H1 (cell line): ENCODE measurements around the gene RUSF1. TPM values are rescaled to one million over a fixed set of nuclear protein-coding genes. Genes with fewer than 3 reads are reported as not detected.

ENCODE experiments used
- CTCF ChIA-PET: fragments of 300-600 bp; sonication (Branson Sonifier 250); formaldehyde crosslinking; loops from one replicate; lab custom pipeline; 2021; ENCODE audit not compliant: partially characterized antibody; lab: Charles Lee
- POLR2A ChIA-PET: fragments of 300-600 bp; sonication (Branson Sonifier 250); formaldehyde crosslinking; loops from one replicate; lab custom pipeline; 2021; ENCODE audit warnings: inconsistent platforms; ENCODE audit not compliant: partially characterized antibody; lab: Charles Lee
- DNase-seq, 2 experiments: peaks; one replicate each; pipeline versions ENCODE4 v3.0.0 to v3.0.0-alpha.2; 2010 to 2022; ENCODE audit warnings: low spot score in 2 of 2, low read depth in 1 of 2, mixed read lengths in 1 of 2
- FAIRE-seq: peaks from 2 replicates; lab custom pipeline; 2011; peaks lifted over from hg19 to GRCh38; lab: Jason Lieb, UNC
- H2AFZ ChIP-seq: 2 replicates; pipeline ENCODE4 v1.8.1; 2012; ENCODE audit warnings: low read length, inconsistent platforms
- H2AK5ac ChIP-seq: 2 replicates; pipeline ENCODE4 v1.6.1; 2013; ENCODE audit warnings: low read depth, low read length
- H2BK120ac ChIP-seq: replicated peaks from 2 replicates; pipeline ENCODE3; 2013; ENCODE audit warnings: low read depth, low read length, inconsistent platforms
- H2BK12ac ChIP-seq: 2 replicates; pipeline ENCODE4 v1.6.1; 2013; ENCODE audit warnings: low read depth, low read length
- H2BK15ac ChIP-seq: 2 replicates; pipeline ENCODE4 v1.6.1; 2013; ENCODE audit warnings: low read length
- H2BK20ac ChIP-seq: 2 replicates; pipeline ENCODE4 v1.6.1; 2013; ENCODE audit warnings: low read length
- H2BK5ac ChIP-seq: 2 replicates; pipeline ENCODE4 v1.6.1; 2013; ENCODE audit warnings: low read depth, low read length
- H3K14ac ChIP-seq: 2 replicates; pipeline ENCODE4 v1.6.1; 2013; ENCODE audit warnings: inconsistent platforms; ENCODE audit not compliant: insufficient read length
- H3K18ac ChIP-seq: 2 replicates; pipeline ENCODE4 v1.6.1; 2013; ENCODE audit warnings: low read length; ENCODE audit errors: extremely low read depth
- H3K23ac ChIP-seq: 2 replicates; pipeline ENCODE4 v1.6.1; 2013; ENCODE audit warnings: inconsistent platforms; ENCODE audit not compliant: insufficient read length
- H3K23me2 ChIP-seq: 2 replicates; pipeline ENCODE4 v1.6.1; 2013; ENCODE audit warnings: low read depth, low read length
- H3K27ac ChIP-seq: 2 replicates; pipeline ENCODE4 v1.6.1; 2011; ENCODE audit warnings: low read depth, low read length, inconsistent platforms
- H3K27me3 ChIP-seq, 4 experiments: replicated peaks in 1 of 4; 1 replicate in 1 of 4; 2 replicates in 3 of 4; pipeline versions ENCODE4 v1.6.1 to v1.8.1; 2011 to 2013; ENCODE audit warnings: low read length in 3 of 4, mild to moderate bottlenecking in 3 of 4, inconsistent platforms in 2 of 4, mixed read lengths in 2 of 4, moderate library complexity in 1 of 4; ENCODE audit not compliant: control insufficient read depth in 3 of 4, insufficient read depth in 3 of 4; ENCODE audit errors: extremely low read depth in 1 of 4
- H3K36me3 ChIP-seq, 4 experiments: 2 replicates each; pipeline versions ENCODE4 v1.6.1 to v1.8.1; 2011 to 2013; ENCODE audit warnings: mild to moderate bottlenecking in 4 of 4, low read length in 3 of 4, moderate library complexity in 2 of 4, control low read depth in 1 of 4, inconsistent platforms in 1 of 4; ENCODE audit not compliant: insufficient read depth in 4 of 4, control insufficient read depth in 2 of 4
- H3K4ac ChIP-seq: replicated peaks from 2 replicates; pipeline ENCODE3; 2013; ENCODE audit warnings: low read length, low read depth, mixed read lengths, inconsistent platforms; ENCODE audit not compliant: insufficient read length
- H3K4me1 ChIP-seq, 4 experiments: replicated peaks in 1 of 4; 1 replicate in 1 of 4; 2 replicates in 3 of 4; pipeline versions ENCODE4 v1.6.1 to v1.8.1; 2011 to 2013; ENCODE audit warnings: low read length in 3 of 4, inconsistent platforms in 2 of 4, mixed read lengths in 1 of 4; ENCODE audit not compliant: insufficient read depth in 4 of 4, control insufficient read depth in 3 of 4
- H3K4me2 ChIP-seq, 2 experiments: 2 replicates each; pipeline versions ENCODE4 v1.6.1 to v1.8.1; 2011 to 2013; ENCODE audit warnings: low read depth in 2 of 2, low read length in 2 of 2, control low read depth in 1 of 2, inconsistent platforms in 1 of 2, mild to moderate bottlenecking in 1 of 2; ENCODE audit not compliant: insufficient read depth in 1 of 2
- H3K4me3 ChIP-seq, 4 experiments: fragments of 200-600, 300-600 bp in 1 of 4; sonication (generic), shearing (Covaris generic), sonication (Bioruptor Twin) in 1 of 4; 2 replicates each; pipeline versions ENCODE4 v1.5.1 to v1.8.1; 2011 to 2016; ENCODE audit warnings: low read length in 4 of 4, low read depth in 3 of 4, control low read depth in 2 of 4, inconsistent platforms in 2 of 4, mild to moderate bottlenecking in 2 of 4, mixed read lengths in 1 of 4, moderate library complexity in 1 of 4; ENCODE audit not compliant: insufficient read depth in 2 of 4; ENCODE audit errors: extremely low read depth in 1 of 4
- H3K56ac ChIP-seq: replicated peaks from 2 replicates; pipeline ENCODE3; 2013; ENCODE audit warnings: low read depth, mild to moderate bottlenecking, mixed read lengths, low read length, inconsistent platforms; ENCODE audit not compliant: insufficient read length
- H3K79me1 ChIP-seq: 2 replicates; pipeline ENCODE4 v1.6.1; 2013; ENCODE audit warnings: low read depth, low read length, control low read depth
- H3K79me2 ChIP-seq, 2 experiments: 2 replicates each; pipeline versions ENCODE4 v1.6.1 to v1.8.1; 2012 to 2013; ENCODE audit warnings: low read length in 2 of 2, mild to moderate bottlenecking in 2 of 2, inconsistent platforms in 1 of 2; ENCODE audit not compliant: insufficient read depth in 2 of 2, control insufficient read depth in 1 of 2
- H3K9ac ChIP-seq, 4 experiments: replicated peaks in 1 of 4; 1 replicate in 1 of 4; 2 replicates in 3 of 4; pipeline versions ENCODE4 v1.6.1 to v1.8.1; 2011 to 2013; ENCODE audit warnings: low read depth in 3 of 4, low read length in 3 of 4, control low read depth in 2 of 4, mild to moderate bottlenecking in 2 of 4, moderate library complexity in 2 of 4, inconsistent platforms in 1 of 4; ENCODE audit errors: extremely low read depth in 1 of 4
- H3K9me3 ChIP-seq, 2 experiments: 2 replicates each; pipeline versions ENCODE4 v1.6.1 to v1.8.1; 2012 to 2013; ENCODE audit warnings: mild to moderate bottlenecking in 2 of 2, moderate library complexity in 2 of 2, control low read depth in 1 of 2, inconsistent platforms in 1 of 2, low read depth in 1 of 2, low read length in 1 of 2, mixed read lengths in 1 of 2; ENCODE audit not compliant: insufficient read depth in 2 of 2
- H4K20me1 ChIP-seq, 2 experiments: replicated peaks in 1 of 2; 2 replicates each; pipeline versions ENCODE3 to v1.8.1; 2011 to 2013; ENCODE audit warnings: inconsistent platforms in 2 of 2, low read length in 2 of 2, mild to moderate bottlenecking in 1 of 2; ENCODE audit not compliant: insufficient read depth in 2 of 2, control insufficient read depth in 1 of 2
- H4K5ac ChIP-seq: 2 replicates; pipeline ENCODE4 v1.6.1; 2013; ENCODE audit warnings: low read length, low read depth, mixed read lengths, inconsistent platforms; ENCODE audit not compliant: insufficient read length
- H4K8ac ChIP-seq: 2 replicates; pipeline ENCODE4 v1.8.0; 2013; ENCODE audit warnings: mild to moderate bottlenecking, moderate library complexity, low read length, inconsistent platforms; ENCODE audit not compliant: insufficient read depth; ENCODE audit errors: extremely low read depth
- H4K91ac ChIP-seq: replicated peaks from 2 replicates; pipeline ENCODE3; 2013; ENCODE audit warnings: low read length, mixed read lengths, inconsistent platforms; ENCODE audit not compliant: insufficient read length
- GTF2F1 ChIP-seq: IDR thresholded peaks from 2 replicates; pipeline ENCODE4 v1.6.1; 2012; ENCODE audit warnings: low read depth, low read length, improper control_type of control experiment, borderline replicate concordance
- POLR2AphosphoS5 ChIP-seq: IDR thresholded peaks from 2 replicates; pipeline ENCODE4 v1.6.1; 2011; ENCODE audit warnings: low read depth, low read length
- WGBS, 2 experiments: shearing (Covaris generic) in 1 of 2; methylation state at CpG; one replicate each; pipeline versions ENCODE4 v1.1.6 to v1.1.7; 2013 to 2015; ENCODE audit warnings: low lambda C conversion rate in 2 of 2, mixed read lengths in 2 of 2, inconsistent platforms in 1 of 2, low coverage in 1 of 2, missing lambda C conversion rate in 1 of 2; ENCODE audit not compliant: insufficient replicate concordance in 2 of 2, insufficient coverage in 1 of 2, insufficient read length in 1 of 2; ENCODE audit errors: extremely low coverage in 1 of 2, missing lambda C conversion rate in 1 of 2; 5-methylcytosine and 5-hydroxymethylcytosine counted together
- polyA plus RNA-seq, 7 experiments: library from polyadenylated mRNA; depleted of rRNA in 3 of 7; stranded (reverse) in 5 of 7; unstranded in 2 of 7; fragments of >200 nt in 5 of 7; fragments of 200-250 nt in 2 of 7; gene quantifications; 1 replicate in 5 of 7; 2 replicates in 1 of 7; 4 replicates in 1 of 7; pipeline versions ENCODE4 v1.2.1 to v1.2.3, GENCODE V29; 2011 to 2013; ENCODE audit warnings: missing spikeins in 2 of 7, mixed read lengths in 2 of 7
- total RNA-seq: library from RNA; stranded (reverse); fragmentation: NEBNext Ultra II Directional; extraction: Animal tissue kit (Norgen Biotek cat#: 25700); gene quantifications from 2 replicates; pipeline ENCODE4 v1.2.1, GENCODE V29; 2021
- TF ChIP-seq, protein P1 (sequence below): IDR thresholded peaks from 2 replicates; pipeline ENCODE4 v1.6.1; 2011; ENCODE audit warnings: low read depth, mild to moderate bottlenecking, low read length; ENCODE audit not compliant: insufficient read depth

RUSF1 gene
- total and polyA plus RNA-seq, 2 of the 8 experiments (the other 6 are each of a cell fraction or from before 2014, with no cell fraction given), result 22.5 to 33.7 TPM

GRCh38 chr16:31496670-31497069 is 11.5 kb downstream of the RUSF1 start:
- TF ChIP-seq POLR2AphosphoS5, result no peak
- TF ChIP-seq, protein P1, sequence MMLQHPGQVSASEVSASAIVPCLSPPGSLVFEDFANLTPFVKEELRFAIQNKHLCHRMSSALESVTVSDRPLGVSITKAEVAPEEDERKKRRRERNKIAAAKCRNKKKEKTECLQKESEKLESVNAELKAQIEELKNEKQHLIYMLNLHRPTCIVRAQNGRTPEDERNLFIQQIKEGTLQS, result no peak
- no peak for TF ChIP-seq GTF2F1
- H2BK15ac ChIP-seq, result no peak overlapping the region
- no peak overlapping the region for H2AK5ac ChIP-seq
- H3K18ac ChIP-seq, result no peak overlapping the region
- DNase-seq, result no peak
- peaks cover 0 to 9% (median under 1%) of the 10 kb centered on the region in 4 experiments; a peak in 2 of 8 replicates for H3K36me3 ChIP-seq
- WGBS, 2 experiments, result 92% methylated on average over 10 of the region's 10 CpGs; no CpG with 5 or more reads in 1 of the 2 experiments
- no peak overlapping the region for H3K27ac ChIP-seq
- H3K79me2 ChIP-seq, result no peaks in the 10 kb centered on the region
- no peaks in the 10 kb centered on the region for H3K23me2 ChIP-seq
- no peak overlapping the region for H3K4me3 ChIP-seq
- no peaks in the 10 kb centered on the region for H3K9me3 ChIP-seq
- no peak overlapping the region for H2BK12ac ChIP-seq
- H4K20me1 ChIP-seq, result no peaks in the 10 kb centered on the region
- H4K8ac ChIP-seq, result no peak overlapping the region
- H3K4me1 ChIP-seq, result peaks cover 0 to 4% (median 0%) of the 10 kb centered on the region in 4 experiments; a peak in 3 of 7 replicates
- H4K5ac ChIP-seq, result no peak overlapping the region
- FAIRE-seq, result no peak
- H2BK5ac ChIP-seq, result no peak overlapping the region
- H3K56ac ChIP-seq, result no peak overlapping the region
- no peak overlapping the region for H3K23ac ChIP-seq
- no peaks in the 10 kb centered on the region for H3K27me3 ChIP-seq
- H3K14ac ChIP-seq, result no peak overlapping the region
- no peak overlapping the region for H3K9ac ChIP-seq
- no peak overlapping the region for H2BK120ac ChIP-seq
- no peak overlapping the region for H3K4ac ChIP-seq
- no peak overlapping the region for H2BK20ac ChIP-seq
- H2AFZ ChIP-seq, result no peak overlapping the region
- POLR2A ChIA-PET, result interaction anchor here (0.9 to 10.6 kb wide), 2 partner anchors 8 to 11 kb away, joined by 5 to 69 read pairs; partner anchors contain the start of gene RUSF1
- H4K91ac ChIP-seq, result no peak overlapping the region
- H3K4me2 ChIP-seq, result no peak overlapping the region
- CTCF ChIA-PET, result interaction anchor here (0.7 to 1.7 kb wide), 3 partner anchors 8 to 218 kb away, joined by 3 to 6 read pairs (median 3); partner anchors contain the start of gene RUSF1
- H3K79me1 ChIP-seq, result no peaks in the 10 kb centered on the region
